GM21576 (cell line): ENCODE results near the gene NLRC5.
"Not testable (repeated sequence)": the region's sequence is repeated elsewhere in the genome, so short reads cannot be mapped to it uniquely, and the experiment has no call there.

Source experiments
- ATAC-seq: cut with Tn5 transposase; IDR thresholded peaks from one replicate; pipeline ENCODE4 v1.9.1; 2021; ENCODE audit warnings: mild to moderate bottlenecking, moderate library complexity; ENCODE audit not compliant: unreplicated experiment

NLRC5 gene

DNA sequence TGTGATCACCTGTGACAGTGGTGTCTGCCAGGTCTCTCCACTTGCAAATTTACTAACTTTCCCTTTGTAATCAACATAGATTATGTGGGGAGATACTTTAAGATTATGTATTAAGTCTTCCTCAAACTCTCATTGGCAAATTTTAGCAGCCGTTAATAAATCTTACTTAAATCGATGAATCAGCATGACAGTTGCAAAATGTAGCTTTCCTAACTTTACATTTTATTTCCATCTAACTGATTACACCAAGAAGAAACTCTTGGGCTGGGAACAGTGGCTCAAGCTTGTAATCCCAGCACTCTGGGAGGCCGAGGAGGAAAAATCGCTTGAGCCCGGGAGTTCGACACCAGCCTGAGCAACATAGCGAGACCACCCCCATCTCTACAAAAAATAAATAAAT, 79.7 kb downstream of the NLRC5 start:
- no peak for ATAC-seq

DNA sequence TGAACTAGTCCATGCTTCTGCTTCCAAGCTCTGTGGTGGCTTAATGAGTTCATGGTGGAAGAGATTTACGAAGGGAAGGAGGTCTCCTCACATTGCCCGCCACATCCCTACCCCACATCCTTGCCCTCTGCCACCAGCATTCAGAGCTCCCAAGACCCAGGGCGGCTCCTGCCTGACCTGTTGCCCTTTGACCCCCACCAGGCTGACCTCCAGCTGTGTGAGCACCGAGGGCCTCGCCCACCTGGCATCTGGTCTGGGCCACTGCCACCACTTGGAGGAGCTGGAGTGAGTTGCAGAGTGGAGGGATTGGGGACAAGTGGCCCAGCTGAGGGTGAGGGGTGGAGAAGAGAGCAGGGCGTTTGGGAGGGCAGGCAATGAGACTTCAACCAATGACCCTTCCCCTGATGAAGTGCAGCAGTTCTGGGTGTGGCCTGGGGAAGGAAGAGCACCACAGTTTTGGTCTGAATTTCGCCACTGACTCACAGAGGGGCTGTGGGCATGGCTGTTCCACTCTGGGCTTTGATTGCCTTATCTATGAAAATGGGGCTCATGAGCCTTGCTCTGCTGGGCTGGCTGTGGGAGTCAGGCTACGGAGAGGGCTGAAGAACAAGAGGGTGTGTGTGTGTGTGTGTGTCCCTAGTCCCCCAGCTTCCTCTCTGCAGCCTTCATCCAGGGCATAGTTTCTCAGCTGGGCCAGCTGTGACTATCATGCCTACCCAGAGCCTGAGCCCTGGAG, 80.4 kb downstream of the NLRC5 start:
- ATAC-seq: no peak

DNA sequence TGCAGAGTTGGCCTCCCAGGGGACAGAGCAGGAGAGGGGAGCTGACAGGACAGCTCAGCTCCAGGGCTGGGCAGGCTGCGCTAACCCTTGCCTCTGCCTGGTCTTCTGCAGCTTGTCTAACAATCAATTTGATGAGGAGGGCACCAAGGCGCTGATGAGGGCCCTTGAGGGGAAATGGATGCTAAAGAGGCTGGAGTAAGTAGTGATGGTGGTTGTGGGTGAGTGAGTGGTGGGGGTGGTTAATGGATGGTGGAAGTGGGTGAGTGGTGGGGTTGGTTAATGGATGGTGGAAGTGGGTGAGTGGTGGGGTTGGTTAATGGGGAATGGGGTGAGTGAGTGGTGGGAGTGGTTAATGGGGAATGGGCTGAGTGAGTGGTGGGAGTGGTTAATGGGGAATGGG, 81.1 kb downstream of the NLRC5 start:
- no peak for ATAC-seq

DNA sequence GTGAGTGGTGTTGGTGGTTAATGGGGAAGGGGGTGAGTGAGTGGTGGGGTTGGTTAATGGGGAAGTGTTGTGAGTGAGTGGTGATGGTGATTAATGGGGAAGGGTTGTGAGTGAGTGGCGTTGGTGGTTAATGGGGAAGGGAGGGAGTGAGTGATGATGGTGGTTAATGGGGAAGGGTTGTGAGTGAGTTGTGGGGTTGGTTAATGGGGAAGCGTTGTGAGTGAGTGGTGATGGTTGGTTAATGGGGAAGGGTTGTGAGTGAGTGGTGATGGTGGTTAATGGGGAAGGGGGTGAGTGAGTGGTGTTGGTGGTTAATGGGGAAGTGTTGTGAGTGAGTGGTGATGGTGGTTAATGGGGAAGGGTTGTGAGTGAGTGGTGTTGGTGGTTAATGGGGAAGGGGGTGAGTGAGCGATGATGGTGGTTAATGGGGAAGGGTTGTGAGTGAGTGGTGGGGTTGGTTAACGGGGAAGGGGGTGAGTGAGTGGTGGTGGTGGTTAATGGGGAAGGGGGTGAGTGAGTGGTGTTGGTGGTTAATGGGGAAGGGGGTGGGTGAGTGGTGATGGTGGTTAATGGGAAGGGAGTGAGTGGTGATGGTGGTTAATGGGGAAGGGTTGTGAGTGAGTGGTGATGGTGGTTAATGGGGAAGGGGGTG, 81.8 kb downstream of the NLRC5 start:
- ATAC-seq: not testable (repeated sequence)

DNA sequence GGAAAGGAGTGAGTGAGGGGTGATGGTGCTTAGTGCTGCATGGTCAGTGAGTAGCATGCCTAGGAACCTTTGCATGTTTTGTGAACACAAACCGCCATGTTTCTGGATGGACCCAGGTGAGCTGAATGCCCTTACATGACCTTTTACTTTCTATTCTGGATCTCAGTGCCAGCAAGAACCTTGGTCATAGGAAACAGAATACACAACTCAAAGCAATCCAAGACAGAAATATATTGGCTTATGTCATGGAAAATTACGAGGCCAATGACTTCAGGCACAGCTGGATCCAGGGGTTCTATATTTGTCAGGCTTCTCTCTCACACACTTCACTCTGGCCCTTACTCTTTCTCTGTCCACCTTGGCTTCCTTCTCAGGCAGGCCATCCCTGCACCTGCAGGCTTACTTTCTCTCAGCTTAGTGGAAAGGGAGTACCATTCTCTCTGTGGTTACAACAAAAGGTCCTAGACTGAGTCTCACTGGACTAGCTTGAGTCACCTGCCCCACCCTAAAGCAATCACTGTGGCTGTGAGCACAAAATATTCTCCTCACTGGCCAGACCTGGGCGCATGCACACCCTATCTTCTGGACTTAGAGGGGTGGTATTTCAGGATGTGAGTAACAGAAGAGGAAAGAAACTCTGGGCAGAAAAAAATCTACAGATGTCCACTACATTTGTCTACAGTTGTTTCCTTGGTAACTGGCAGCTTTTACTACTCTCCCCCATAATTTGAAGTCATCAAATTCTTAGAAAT, 82.7 kb downstream of the NLRC5 start:
- ATAC-seq: no peak

DNA sequence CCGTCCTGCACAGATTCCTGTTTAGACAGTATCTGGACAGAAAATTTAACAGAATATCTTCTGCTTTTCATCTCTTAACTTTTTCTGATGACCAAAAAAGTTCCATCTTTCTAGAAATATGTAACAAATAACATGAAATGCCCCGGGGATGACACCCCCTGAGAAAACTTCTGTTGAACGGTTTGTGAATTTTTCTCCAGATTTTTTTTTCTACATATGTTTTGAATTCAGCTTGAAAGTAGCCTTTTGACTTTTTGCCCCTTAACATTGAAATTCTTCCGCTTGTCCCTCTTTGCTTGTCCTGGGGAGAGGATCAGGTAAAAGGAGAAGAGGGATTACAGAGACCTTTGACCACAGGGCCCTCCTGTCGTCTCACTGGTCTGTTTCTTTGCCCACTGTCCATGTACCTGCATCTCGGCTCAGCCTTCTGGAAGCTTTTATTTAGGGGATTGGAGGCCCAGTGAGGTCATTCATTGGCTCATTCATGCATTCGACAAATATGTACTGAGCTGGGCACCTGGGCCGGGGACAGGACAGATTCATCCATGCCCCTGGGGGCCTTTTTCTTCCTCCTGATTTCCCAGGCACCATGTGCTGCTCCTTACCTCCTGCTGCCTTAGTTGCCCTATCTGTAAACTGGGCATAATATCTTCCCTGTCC, 83.4 kb downstream of the NLRC5 start:
- no peak for ATAC-seq

DNA sequence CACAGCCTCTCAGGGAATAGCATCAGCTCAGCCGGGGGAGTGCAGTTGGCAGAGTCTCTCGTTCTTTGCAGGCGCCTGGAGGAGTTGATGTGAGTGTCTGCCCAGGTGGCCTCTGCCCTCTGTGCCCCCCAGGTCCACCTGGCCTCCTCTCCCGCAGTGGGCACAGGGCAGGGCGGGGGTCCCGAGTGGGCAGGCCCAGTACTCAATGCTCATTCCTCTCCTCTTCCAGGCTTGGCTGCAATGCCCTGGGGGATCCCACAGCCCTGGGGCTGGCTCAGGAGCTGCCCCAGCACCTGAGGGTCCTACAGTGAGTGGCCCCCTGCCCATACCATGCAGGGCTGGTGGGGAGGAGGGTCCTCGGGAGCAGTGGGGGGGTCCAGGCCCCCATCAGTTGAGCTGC, 88.4 kb downstream of the NLRC5 start:
- ATAC-seq: no peak

DNA sequence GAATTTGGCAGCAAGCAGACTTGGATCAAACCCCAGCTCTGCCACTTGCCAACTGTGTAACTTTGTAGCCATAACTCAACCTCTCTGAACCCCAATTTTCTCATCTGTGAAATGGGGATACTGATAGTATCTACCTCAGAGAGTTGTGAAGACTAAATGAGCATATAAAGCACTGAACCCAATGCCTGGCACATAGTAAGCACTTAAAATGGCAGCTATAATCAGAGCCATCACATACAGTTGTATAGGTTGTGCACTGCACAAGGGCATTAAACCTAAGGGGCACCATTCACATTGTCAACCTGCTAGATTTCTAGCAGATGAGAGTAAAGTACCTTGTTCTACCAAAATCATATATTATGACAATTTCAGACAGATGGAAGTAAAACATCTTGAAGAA, 92.4 kb downstream of the NLRC5 start:
- ATAC-seq: no peak

DNA sequence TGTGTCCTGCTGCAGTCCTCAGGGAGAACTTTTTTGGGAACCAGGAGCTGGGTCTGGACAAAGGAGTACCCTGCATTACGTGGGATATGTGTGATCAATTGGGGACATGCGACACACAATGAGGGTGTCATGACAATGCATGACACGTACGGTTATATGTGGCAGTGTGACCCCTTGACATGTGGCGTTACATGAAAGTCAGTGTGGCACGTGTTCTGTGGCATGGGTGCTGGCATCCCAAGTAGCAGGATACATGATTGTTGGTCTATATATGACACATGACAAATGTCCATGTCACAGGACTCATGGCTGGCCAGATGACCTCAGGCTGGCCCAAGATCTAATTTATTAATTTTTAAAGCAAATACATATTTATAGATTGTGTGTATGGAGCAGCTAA, 93.3 kb downstream of the NLRC5 start:
- ATAC-seq: no peak

DNA sequence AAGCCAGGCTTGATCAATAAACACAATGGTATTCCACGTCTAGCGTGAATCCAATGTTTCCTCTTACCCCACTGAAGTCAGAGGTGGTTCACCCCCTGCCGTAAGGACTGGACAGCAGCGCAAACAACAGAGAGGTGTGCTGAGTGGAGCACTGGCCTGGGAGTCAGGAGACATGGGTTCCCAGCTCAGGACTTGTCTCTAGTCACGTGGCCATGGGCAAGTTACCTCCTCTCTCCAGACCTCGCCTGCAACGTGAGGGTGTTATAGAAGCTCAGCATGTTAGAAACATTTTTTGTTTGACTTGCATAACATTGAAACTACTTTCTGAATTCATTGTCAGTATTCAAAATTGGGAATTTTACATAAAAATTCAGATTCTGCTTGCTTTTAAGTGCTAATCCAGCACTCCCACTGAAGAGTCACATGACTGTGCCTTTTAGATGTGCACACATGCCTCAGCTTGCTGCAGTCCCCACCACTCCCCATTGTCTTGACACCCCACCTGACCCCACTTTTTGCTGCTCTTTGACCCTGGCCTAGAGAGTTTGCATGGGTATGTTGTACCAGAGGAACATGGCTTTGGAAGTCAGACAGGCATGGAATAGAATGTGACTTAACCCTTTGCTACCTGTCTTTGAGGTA, 94.2 kb downstream of the NLRC5 start:
- no peak for ATAC-seq

DNA sequence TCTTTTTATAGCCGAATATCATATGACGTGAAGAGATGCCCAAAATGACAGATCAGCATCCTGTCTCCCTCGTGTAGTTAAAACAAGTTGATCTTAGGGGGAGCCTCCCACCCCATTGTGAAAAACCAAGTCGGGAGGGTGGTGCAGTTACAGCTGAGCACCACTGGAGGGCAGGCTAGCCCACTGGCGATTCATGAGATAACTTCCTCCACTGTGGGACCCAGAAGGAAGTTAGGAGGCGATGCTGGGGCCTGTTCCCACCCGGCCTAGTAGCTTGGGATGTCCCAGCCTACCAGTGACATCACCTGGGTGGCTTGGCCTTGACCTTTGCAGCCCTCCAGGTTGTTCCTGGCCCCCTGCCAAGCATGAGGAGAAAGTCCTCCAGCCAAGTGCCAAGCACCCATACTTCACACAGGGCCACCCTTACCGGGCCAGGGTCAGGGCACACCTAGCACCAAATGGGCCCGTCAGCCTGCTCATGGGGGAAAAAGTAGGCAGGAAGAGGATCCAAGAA, 95.0 kb downstream of the NLRC5 start:
- peak; percentile 65 for ATAC-seq

DNA sequence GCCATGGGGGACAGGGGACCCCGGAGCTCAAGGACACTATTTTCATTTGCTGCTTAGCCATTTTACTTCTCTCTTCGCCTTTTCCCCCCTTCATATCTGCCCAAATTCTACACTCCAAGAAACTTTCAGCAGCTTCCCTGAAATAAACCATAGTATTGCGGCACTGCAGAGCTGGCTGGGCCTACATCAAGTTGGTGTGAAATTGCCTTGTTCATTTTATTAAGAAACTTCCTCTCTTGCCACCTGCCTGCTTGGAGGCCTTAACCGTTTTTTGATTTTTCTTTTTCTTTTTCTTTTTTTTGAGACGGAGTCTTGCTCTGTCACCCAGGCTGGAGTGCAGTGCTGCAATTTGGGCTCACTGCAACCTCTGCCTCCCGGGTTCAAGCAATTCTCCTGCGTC, 95.6 kb downstream of the NLRC5 start:
- ATAC-seq: no peak

DNA sequence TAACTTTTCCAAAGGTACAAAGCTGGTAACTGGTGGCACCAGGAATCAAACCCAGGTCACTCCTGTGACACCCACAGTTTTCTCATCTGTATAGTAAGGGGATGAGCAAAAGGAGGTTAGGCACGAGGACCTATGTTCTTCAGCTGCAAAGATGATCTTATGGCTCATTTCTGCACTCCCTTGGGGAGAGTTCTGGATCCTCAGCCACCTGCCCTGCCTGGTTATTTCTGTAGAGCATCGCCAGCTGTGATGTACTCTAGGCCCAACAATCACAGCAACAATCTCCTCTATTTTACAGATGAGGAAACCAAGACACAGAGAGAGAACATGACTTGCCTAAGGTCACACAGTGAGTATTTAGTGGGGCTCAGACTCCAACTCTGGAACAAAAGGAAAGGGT, 97.6 kb downstream of the NLRC5 start:
- no peak for ATAC-seq

DNA sequence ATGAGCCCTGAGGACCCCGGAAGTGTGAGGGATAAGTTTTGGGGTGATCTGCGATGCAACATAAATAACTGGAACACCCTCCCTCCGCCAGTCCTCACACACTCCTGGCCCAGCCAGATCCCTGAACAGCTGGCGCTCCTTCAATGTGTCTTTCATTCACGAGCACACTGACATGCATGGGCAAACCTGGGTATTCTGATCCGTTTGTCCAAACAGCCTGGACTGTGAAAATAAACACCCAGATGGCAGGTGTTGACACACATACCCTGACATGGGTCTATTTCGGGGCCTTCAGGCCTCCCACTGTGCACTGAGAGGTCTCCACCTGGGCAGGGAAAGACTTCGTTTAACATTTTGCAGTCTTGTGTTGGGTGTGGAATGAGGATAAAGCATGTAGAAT, 100.0 kb downstream of the NLRC5 start:
- no peak for ATAC-seq

DNA sequence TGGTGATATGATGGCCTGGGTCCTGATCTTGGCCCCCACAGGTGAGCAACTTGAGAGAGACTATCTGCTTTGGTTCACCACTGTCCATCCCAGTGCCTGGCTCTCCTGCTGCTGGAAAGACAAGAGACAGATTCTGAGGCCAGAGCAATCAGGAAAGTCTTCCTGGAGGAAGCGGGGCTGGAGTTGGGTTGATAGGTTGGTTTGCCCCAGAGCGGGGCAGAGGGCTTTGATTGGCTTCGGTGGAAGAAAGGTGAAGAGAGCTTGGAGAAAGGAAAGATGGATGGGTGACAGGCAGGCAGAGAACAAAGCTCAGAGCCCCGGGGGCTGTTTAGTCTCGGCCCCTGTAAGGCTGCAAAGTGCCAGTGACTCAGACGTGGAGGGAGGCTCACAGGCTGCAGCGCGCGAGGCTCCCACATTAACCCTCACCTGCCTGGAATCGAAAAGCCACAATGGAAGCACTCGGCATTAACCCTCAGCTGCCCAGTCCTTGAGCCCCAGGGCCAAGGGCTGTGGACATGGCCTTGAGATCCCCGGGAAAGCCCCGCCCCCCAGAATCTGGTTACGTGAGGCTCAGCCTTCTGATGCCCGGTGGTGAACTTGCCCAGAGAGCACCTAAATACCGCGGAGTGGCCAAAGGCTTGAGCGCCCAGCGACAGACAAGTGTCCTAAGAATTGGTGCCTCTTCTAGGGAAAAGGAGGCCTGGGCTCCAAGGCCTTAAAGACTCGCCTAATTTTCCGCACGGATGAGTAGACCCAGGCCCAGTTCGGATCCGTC, 102.0 kb downstream of the NLRC5 start:
- ATAC-seq: no peak

DNA sequence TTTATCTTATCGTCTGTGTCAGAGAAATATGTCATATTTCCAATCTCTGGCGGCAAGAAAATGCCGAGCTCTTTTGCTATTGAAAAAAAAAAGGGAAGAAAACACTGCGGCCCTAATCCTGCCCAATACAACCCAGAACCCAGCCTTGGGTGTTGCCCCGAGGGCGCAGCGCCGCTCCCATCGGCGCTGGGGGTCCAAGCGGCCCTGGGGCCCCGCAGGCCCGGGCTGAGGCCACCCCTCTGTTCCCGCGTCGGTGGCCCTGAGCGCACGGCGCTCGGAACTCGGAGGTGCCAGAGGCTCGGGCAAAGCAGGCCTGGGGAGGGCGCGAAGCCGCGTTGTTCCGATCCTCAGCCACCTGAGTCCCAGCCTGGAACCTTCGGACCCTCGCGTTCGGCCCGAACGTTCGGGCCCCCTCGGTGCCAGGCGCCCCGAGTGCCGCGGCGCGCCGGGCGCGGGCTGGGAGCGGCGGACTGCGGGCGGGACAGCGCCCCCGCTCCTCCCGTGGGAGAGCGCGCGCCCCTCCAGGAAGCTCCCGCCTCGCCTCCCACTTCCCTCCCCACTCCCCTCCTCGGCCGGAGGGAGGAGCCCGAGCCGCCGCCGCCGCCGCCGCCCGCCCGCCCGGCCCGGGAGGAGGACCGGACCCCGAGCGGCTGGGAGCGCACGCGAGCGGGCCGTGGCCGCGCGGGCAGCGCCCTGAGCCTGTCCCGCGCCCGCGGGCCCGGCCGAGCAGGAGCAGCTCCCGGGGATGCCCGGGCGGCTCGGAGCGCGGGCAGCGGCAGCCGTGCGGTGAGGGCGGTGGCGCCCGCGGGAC, 102.8 kb downstream of the NLRC5 start, which contains the start of gene CPNE2:
TSS of gene CPNE2 (plus strand) at position 609 of the 811 bp plus-strand sequence. CDS start 18,160 bp downstream, outside the sequence.
- no peak for ATAC-seq

DNA sequence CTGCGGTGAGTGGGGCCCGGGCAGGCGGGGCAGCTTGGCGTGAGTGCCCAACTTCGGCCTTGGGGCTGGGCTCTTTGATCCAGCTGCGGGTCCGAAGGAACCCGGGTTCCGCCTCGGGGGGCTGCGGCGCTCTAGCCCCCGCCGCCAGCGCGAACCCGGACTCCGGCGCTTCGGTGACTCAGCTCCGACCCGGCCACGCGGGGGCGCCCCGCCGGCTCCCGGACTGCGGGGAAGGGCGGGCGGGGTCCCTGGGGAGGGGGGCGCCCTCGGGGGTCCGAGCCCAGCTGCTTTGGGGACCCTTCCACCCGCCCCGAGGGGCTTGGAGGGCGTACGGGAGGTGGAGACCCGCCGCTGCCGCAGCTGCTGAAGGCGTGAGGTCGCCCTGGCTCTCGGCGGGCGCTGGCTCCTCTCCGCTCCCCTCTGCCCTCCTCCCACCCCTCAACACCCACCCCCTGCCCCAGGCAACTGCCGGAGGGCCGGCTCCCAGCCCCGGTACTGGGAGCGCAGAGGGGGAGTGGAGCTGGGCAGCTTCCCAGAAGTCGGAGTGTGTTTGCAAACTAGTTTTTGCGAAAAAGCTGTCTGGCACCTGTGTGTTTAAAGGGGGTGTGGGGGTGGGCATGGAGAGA, 103.5 kb downstream of the NLRC5 start:
- no peak for ATAC-seq

DNA sequence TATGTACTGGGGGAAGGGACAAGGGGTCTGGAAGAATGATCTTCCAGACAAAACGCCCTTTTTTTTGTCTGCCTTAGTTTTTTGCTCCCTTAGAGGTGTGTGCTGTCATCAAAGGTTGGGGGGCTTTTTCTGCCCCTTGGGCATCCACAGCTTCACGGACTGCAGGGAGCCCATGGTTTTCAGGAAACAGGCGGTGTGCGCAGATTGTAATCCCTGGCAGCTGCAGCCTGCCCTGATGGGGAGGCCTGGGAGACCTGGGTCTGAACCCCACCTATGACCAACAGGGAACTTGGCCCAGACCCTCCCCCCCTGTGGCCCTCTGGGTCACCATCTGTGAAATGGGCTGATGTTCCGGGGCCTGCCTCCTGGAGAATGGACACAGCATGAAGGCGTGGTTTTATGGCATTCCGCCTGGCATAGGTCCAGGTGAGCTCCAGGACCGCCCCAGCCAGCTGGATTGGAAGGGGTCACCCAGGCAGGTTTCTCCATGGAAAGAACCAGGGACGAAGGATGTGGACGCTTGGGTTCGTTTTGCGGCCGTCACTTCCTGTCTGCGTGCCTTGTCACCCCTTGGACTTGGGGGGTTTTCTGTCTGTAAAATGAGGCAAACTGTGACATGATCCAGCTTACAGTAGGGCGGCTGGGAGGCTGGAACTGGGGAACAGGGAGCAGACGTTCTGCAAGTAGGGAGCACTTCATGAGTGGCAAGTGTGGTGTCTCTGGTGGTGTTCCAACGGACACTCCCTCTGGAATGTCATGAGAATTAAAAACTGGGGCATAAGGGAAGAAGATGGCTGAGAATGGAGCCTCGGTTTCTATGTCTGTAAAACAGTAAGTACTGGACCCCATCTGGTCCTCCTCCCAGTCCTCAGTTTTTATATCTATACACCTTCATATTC, 104.6 kb downstream of the NLRC5 start:
- ATAC-seq: no peak
